K562 (cell line): ENCODE data around the gene PHF20. TPM values are rescaled to one million over a fixed set of nuclear protein-coding genes. Genes with fewer than 3 reads are reported as not detected.

Source experiments
- CHD2 ChIP-seq: IDR thresholded peaks from 2 replicates; pipeline ENCODE4 v1.6.1; 2011; ENCODE audit warnings: low read depth, low read length
- EP300 ChIP-seq: IDR thresholded peaks from 2 replicates; pipeline ENCODE4 v1.6.1; 2012; ENCODE audit warnings: low read length, improper control_type of control experiment
- ERF ChIP-seq: fragments of 450-650 bp; formaldehyde crosslinking; IDR thresholded peaks from 2 replicates; pipeline ENCODE4 v1.4.0; 2020; ENCODE audit warnings: mild to moderate bottlenecking, mixed read lengths
- HIVEP1 ChIP-seq: fragments of 250-450 bp; sonication (Bioruptor Pico); IDR thresholded peaks from 2 replicates; pipeline ENCODE4 v1.4.0; 2020; ENCODE audit warnings: mild to moderate bottlenecking
- L3MBTL2 ChIP-seq: fragments of 450-650 bp; IDR thresholded peaks from 2 replicates; pipeline ENCODE4 v1.6.1; 2016; ENCODE audit warnings: mild to moderate bottlenecking, moderate library complexity
- POLR2AphosphoS5 ChIP-seq: IDR thresholded peaks from 2 replicates; pipeline ENCODE4 v1.6.1; 2011; ENCODE audit warnings: mild to moderate bottlenecking, low read depth, low read length, moderate library complexity; ENCODE audit not compliant: control insufficient read depth, insufficient read depth
- RBFOX2 ChIP-seq: fragments of 200-400 bp; formaldehyde crosslinking; IDR thresholded peaks from 2 replicates; pipeline ENCODE4 v1.6.1; 2017; ENCODE audit warnings: low read depth, mild to moderate bottlenecking, low read length, moderate library complexity
- RBM14 ChIP-seq: fragments of 200-400 bp; formaldehyde crosslinking; IDR thresholded peaks from 2 replicates; pipeline ENCODE4 v1.6.1; 2018; ENCODE audit warnings: low read depth, mild to moderate bottlenecking, low read length, moderate library complexity, borderline replicate concordance; ENCODE audit not compliant: insufficient read depth
- RUNX1 ChIP-seq: sonication (generic); IDR thresholded peaks from 2 replicates; pipeline ENCODE4 v1.6.1; 2016; ENCODE audit warnings: antibody characterized with exemption, low read depth
- SRSF1 ChIP-seq: fragments of 200-400 bp; formaldehyde crosslinking; IDR thresholded peaks from 2 replicates; pipeline ENCODE4 v1.6.1; 2017; ENCODE audit warnings: mild to moderate bottlenecking, low read depth, low read length, moderate library complexity
- ZNF274 ChIP-seq: IDR thresholded peaks from 2 replicates; pipeline ENCODE4 v1.6.1; 2011; ENCODE audit warnings: low read depth, mild to moderate bottlenecking, low read length, moderate library complexity, borderline replicate concordance
- ZNF695 ChIP-seq: fragments of 450-650 bp; formaldehyde crosslinking; IDR thresholded peaks from 2 replicates; pipeline ENCODE4 v1.4.0; 2020; ENCODE audit warnings: mild to moderate bottlenecking, moderate library complexity
- polyA plus RNA-seq, 8 experiments: library from polyadenylated mRNA; depleted of rRNA in 4 of 8; stranded (reverse) in 5 of 8; unstranded in 3 of 8; fragments of >200 nt; fragmentation: Nextera tagmentation in 2 of 8; fragmentation: Illumina TruSeq in 1 of 8; extraction: Ambion mirVana in 2 of 8; extraction: Trizol in 1 of 8; gene quantifications; 2 replicates each; pipeline versions ENCODE4 v1.2.1 to v1.2.3, GENCODE V29; 2011 to 2014; ENCODE audit warnings: inconsistent platforms in 1 of 8, missing spikeins in 1 of 8
- total RNA-seq, 7 experiments: library from RNA; depleted of rRNA in 6 of 7; stranded (reverse); fragments of >200 nt in 6 of 7; fragmentation: Illumina TruSeq in 2 of 7; extraction: Trizol in 2 of 7; gene quantifications; 2 replicates each; pipeline versions ENCODE4 v1.2.1 to v1.2.3, GENCODE V29; 2011 to 2021; ENCODE audit warnings: low replicate concordance in 1 of 7
- TF ChIP-seq, protein P1 (sequence below): sonication (generic); formaldehyde crosslinking; IDR thresholded peaks from 2 replicates; pipeline ENCODE4 v1.8.0; 2022; ENCODE audit warnings: missing genetic modification reagents, mild to moderate bottlenecking, borderline replicate concordance
- TF ChIP-seq, protein P2 (sequence below): fragments of 250-450 bp; sonication (Bioruptor Pico); IDR thresholded peaks from 2 replicates; pipeline ENCODE4 v1.5.0; 2022; ENCODE audit warnings: mild to moderate bottlenecking
- TF ChIP-seq, protein P3 (sequence below): fragments of 450-650 bp; formaldehyde crosslinking; IDR thresholded peaks from 2 replicates; pipeline ENCODE4 v1.4.0; 2020; ENCODE audit warnings: mild to moderate bottlenecking, moderate library complexity
- TF ChIP-seq, protein P4 (sequence below): sonication (generic); formaldehyde crosslinking; IDR thresholded peaks from 2 replicates; pipeline ENCODE4 v1.8.0; 2022; ENCODE audit warnings: mild to moderate bottlenecking, missing genetic modification reagents

Gene PHF20
- total and polyA plus RNA-seq, 9 of the 15 experiments (the other 6 are each of a cell fraction or from before 2014, with no cell fraction given) = 49.9 to 196 (median 70.7) TPM

DNA sequence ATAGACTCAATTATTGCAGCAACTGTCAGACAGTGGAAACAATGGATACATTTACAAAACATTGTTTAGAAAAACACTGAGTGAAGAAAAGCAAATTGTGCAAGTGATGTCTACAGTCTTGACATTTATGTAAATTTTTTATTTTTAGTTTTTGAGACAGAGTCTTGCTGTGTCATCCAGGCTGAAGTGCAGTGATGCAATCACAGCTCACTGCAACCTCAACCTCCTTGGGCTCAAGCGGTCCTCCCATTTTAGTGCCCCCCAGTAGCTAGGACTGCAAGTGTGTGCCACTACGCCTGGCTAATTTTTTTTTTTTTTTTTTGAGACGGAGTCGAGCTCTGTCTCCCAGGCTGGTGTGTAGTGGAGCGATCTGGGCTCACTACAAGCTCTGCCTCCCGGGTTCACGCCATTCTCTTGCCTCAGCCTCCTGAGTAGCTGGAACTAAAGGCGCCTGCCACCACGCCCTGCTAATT is 206.3 kb downstream of the PHF20 start (continued):
- TF ChIP-seq, protein P1, sequence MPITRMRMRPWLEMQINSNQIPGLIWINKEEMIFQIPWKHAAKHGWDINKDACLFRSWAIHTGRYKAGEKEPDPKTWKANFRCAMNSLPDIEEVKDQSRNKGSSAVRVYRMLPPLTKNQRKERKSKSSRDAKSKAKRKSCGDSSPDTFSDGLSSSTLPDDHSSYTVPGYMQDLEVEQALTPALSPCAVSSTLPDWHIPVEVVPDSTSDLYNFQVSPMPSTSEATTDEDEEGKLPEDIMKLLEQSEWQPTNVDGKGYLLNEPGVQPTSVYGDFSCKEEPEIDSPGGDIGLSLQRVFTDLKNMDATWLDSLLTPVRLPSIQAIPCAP (CRISPR knock-in tag) = no peak
- TF ChIP-seq RUNX1 (no peak), SRSF1 (no peak), ZNF695 (CRISPR knock-in tag) (no peak), L3MBTL2 (no peak), CHD2 (no peak), ZNF274 (no peak), EP300 (0 out of 2 replicates have a peak, but pooled peaks have one; percentile 23), RBM14 (no peak), HIVEP1 (CRISPR knock-in tag) (no peak), ERF (CRISPR knock-in tag) (no peak), RBFOX2 (no peak), POLR2AphosphoS5 (no peak)
- TF ChIP-seq, protein P2, sequence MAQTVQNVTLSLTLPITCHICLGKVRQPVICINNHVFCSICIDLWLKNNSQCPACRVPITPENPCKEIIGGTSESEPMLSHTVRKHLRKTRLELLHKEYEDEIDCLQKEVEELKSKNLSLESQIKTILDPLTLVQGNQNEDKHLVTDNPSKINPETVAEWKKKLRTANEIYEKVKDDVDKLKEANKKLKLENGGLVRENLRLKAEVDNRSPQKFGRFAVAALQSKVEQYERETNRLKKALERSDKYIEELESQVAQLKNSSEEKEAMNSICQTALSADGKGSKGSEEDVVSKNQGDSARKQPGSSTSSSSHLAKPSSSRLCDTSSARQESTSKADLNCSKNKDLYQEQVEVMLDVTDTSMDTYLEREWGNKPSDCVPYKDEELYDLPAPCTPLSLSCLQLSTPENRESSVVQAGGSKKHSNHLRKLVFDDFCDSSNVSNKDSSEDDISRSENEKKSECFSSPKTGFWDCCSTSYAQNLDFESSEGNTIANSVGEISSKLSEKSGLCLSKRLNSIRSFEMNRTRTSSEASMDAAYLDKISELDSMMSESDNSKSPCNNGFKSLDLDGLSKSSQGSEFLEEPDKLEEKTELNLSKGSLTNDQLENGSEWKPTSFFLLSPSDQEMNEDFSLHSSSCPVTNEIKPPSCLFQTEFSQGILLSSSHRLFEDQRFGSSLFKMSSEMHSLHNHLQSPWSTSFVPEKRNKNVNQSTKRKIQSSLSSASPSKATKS (CRISPR knock-in tag) = no peak
- TF ChIP-seq, protein P3, sequence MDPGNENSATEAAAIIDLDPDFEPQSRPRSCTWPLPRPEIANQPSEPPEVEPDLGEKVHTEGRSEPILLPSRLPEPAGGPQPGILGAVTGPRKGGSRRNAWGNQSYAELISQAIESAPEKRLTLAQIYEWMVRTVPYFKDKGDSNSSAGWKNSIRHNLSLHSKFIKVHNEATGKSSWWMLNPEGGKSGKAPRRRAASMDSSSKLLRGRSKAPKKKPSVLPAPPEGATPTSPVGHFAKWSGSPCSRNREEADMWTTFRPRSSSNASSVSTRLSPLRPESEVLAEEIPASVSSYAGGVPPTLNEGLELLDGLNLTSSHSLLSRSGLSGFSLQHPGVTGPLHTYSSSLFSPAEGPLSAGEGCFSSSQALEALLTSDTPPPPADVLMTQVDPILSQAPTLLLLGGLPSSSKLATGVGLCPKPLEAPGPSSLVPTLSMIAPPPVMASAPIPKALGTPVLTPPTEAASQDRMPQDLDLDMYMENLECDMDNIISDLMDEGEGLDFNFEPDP (CRISPR knock-in tag) = no peak
- TF ChIP-seq, protein P4, sequence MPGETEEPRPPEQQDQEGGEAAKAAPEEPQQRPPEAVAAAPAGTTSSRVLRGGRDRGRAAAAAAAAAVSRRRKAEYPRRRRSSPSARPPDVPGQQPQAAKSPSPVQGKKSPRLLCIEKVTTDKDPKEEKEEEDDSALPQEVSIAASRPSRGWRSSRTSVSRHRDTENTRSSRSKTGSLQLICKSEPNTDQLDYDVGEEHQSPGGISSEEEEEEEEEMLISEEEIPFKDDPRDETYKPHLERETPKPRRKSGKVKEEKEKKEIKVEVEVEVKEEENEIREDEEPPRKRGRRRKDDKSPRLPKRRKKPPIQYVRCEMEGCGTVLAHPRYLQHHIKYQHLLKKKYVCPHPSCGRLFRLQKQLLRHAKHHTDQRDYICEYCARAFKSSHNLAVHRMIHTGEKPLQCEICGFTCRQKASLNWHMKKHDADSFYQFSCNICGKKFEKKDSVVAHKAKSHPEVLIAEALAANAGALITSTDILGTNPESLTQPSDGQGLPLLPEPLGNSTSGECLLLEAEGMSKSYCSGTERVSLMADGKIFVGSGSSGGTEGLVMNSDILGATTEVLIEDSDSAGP = no peak
